ENCODE measurements around the gene TNFRSF11A. TPM values are rescaled to one million over a fixed set of nuclear protein-coding genes. Genes with fewer than 3 reads are reported as not detected.

TNFRSF11A gene
- total RNA-seq, 2 experiments from 2014 or later, result 1.7 TPM

GRCh38 chr18:62332431-62332830 lies 7.3 kb downstream of the TNFRSF11A start:
- H3K27me3 Mint-ChIP-seq, result peaks cover 70% of the 10 kb centered on the region
- no peaks in the 10 kb centered on the region for H3K9me3 Mint-ChIP-seq
- Histone ChIP-seq H3K9me3 (ENCODE audit: control insufficient read depth in 1 of 2, insufficient read depth in 1 of 2, low read length in 2 of 2) (no peaks in the 10 kb centered on the region), H3K27me3 (ENCODE audit: control insufficient read depth in 1 of 2, insufficient read depth in 2 of 2, low read length in 2 of 2) (peaks cover 22 to 28% of the 10 kb centered on the region in 2 experiments), H3K27ac (ENCODE audit: low read depth in 1 of 2, low read length in 2 of 2) (no peak overlapping the region), H3K4me1 (ENCODE audit: insufficient read depth, low read length) (peaks cover 20% of the 10 kb centered on the region), H3K36me3 (ENCODE audit: insufficient read depth, low read length) (no peaks in the 10 kb centered on the region), H3K4me3 (ENCODE audit: low read length) (no peak overlapping the region)
- intact Hi-C loops (cut with DNase I, micrococcal nuclease), result no loop called here
- no peak overlapping the region for H3K27ac Mint-ChIP-seq
- H3K4me1 Mint-ChIP-seq (ENCODE audit: low read depth), result peaks cover 27% of the 10 kb centered on the region
- ChIA-PET CTCF (no interaction called here), POLR2A (no interaction called here)
- H3K36me3 Mint-ChIP-seq (ENCODE audit: low read depth), result no peaks in the 10 kb centered on the region
- ATAC-seq (ENCODE audit: poor library complexity) (no peak), DNase-seq (no peak)
- TF ChIP-seq, protein P1, sequence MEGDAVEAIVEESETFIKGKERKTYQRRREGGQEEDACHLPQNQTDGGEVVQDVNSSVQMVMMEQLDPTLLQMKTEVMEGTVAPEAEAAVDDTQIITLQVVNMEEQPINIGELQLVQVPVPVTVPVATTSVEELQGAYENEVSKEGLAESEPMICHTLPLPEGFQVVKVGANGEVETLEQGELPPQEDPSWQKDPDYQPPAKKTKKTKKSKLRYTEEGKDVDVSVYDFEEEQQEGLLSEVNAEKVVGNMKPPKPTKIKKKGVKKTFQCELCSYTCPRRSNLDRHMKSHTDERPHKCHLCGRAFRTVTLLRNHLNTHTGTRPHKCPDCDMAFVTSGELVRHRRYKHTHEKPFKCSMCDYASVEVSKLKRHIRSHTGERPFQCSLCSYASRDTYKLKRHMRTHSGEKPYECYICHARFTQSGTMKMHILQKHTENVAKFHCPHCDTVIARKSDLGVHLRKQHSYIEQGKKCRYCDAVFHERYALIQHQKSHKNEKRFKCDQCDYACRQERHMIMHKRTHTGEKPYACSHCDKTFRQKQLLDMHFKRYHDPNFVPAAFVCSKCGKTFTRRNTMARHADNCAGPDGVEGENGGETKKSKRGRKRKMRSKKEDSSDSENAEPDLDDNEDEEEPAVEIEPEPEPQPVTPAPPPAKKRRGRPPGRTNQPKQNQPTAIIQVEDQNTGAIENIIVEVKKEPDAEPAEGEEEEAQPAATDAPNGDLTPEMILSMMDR (IDR thresholded peaks at IDR 0.05), result no peak
- no peak overlapping the region for H3K4me3 Mint-ChIP-seq

- ChIA-PET CTCF (no interaction called here), POLR2A (no interaction called here)
- Mint-ChIP-seq H3K9me3 (no peaks in the 10 kb centered on the region), H3K36me3 (ENCODE audit: low read depth) (no peaks in the 10 kb centered on the region), H3K27ac (no peak overlapping the region), H3K4me1 (ENCODE audit: low read depth) (peaks cover 27% of the 10 kb centered on the region), H3K4me3 (no peak overlapping the region), H3K27me3 (peaks cover 63% of the 10 kb centered on the region)
- peaks cover 20% of the 10 kb centered on the region for H3K4me1 ChIP-seq (ENCODE audit: insufficient read depth, low read length)
- H3K4me3 ChIP-seq (ENCODE audit: low read length), result no peak overlapping the region
- H3K9me3 ChIP-seq (ENCODE audit: control insufficient read depth in 1 of 2, insufficient read depth in 1 of 2, low read length in 2 of 2), result no peaks in the 10 kb centered on the region
- intact Hi-C loops (cut with DNase I, micrococcal nuclease), result no loop called here
- ATAC-seq (ENCODE audit: poor library complexity) (no peak), DNase-seq (no peak)
- H3K27ac ChIP-seq (ENCODE audit: low read depth in 1 of 2, low read length in 2 of 2), result no peak overlapping the region
- H3K36me3 ChIP-seq (ENCODE audit: insufficient read depth, low read length), result no peaks in the 10 kb centered on the region
- H3K27me3 ChIP-seq (ENCODE audit: control insufficient read depth in 1 of 2, insufficient read depth in 2 of 2, low read length in 2 of 2), result peaks cover 15 to 23% of the 10 kb centered on the region in 2 experiments
- TF ChIP-seq, protein P1 (IDR thresholded peaks at IDR 0.05), result no peak
Measured at GRCh38 chr18:62332964-62333695, 8.0 kb downstream of the TNFRSF11A start.

DNA sequence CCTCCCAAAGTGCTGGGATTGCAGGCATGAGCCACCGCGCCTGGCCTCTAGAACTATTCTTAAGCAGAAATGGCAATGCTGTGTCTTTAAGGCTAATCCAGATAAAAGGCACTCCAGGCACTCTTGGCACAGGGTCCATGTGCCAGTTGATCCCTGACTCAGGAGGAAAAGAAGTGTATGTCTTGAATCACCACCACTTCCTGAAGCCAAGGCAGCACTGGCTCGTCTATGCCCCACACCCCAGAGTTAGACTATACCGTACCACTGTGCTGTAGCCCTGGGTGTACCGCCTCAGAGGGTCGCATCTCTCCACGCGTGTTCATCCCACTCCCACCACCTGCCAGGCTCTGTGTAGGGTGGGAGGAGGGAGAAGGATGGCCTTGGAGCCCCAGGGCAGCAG lies 9.0 kb downstream of the TNFRSF11A start:
- Histone ChIP-seq H3K27me3 (ENCODE audit: control insufficient read depth in 1 of 2, insufficient read depth in 2 of 2, low read length in 2 of 2) (peaks cover 10 to 20% of the 10 kb centered on the region in 2 experiments), H3K27ac (ENCODE audit: low read depth in 1 of 2, low read length in 2 of 2) (no peak overlapping the region), H3K9me3 (ENCODE audit: control insufficient read depth in 1 of 2, insufficient read depth in 1 of 2, low read length in 2 of 2) (no peaks in the 10 kb centered on the region), H3K4me1 (ENCODE audit: insufficient read depth, low read length) (peaks cover 18% of the 10 kb centered on the region), H3K4me3 (ENCODE audit: low read length) (no peak overlapping the region), H3K36me3 (ENCODE audit: insufficient read depth, low read length) (no peaks in the 10 kb centered on the region)
- Mint-ChIP-seq H3K9me3 (no peaks in the 10 kb centered on the region), H3K27me3 (peaks cover 57% of the 10 kb centered on the region), H3K4me3 (no peak overlapping the region), H3K4me1 (ENCODE audit: low read depth) (peaks cover 20% of the 10 kb centered on the region), H3K27ac (no peak overlapping the region), H3K36me3 (ENCODE audit: low read depth) (no peaks in the 10 kb centered on the region)
- TF ChIP-seq, protein P1 (IDR thresholded peaks at IDR 0.05), result no peak
- intact Hi-C loops (cut with DNase I, micrococcal nuclease), result no loop called here
- CTCF ChIA-PET, result no interaction called here
- POLR2A ChIA-PET, result no interaction called here
- ATAC-seq (ENCODE audit: poor library complexity) (no peak), DNase-seq (no peak)

All from CD4-positive, alpha-beta T cell (primary cell).